Measurements from ENCODE around the gene UPK1B.

GRCh38 chr3:119145500-119146167 lies 27.8 kb upstream of the UPK1B start, which contains the start of gene TEX55:
- peak; percentile 79 for TF ChIP-seq CTCF (conservative IDR thresholded peaks at IDR 0.05; ENCODE audit: low read length)
- TF ChIP-seq EZH2phosphoT487 (IDR thresholded peaks at IDR 0.05; ENCODE audit: borderline replicate concordance, low read depth, low read length) = no peak

All from OCI-LY7 (cell line).